ENCODE measurements around the gene XPO5.

GRCh38 chr6:43521836-43522235 lies 54.0 kb downstream of the XPO5 start:
- TF ChIP-seq, protein P1, sequence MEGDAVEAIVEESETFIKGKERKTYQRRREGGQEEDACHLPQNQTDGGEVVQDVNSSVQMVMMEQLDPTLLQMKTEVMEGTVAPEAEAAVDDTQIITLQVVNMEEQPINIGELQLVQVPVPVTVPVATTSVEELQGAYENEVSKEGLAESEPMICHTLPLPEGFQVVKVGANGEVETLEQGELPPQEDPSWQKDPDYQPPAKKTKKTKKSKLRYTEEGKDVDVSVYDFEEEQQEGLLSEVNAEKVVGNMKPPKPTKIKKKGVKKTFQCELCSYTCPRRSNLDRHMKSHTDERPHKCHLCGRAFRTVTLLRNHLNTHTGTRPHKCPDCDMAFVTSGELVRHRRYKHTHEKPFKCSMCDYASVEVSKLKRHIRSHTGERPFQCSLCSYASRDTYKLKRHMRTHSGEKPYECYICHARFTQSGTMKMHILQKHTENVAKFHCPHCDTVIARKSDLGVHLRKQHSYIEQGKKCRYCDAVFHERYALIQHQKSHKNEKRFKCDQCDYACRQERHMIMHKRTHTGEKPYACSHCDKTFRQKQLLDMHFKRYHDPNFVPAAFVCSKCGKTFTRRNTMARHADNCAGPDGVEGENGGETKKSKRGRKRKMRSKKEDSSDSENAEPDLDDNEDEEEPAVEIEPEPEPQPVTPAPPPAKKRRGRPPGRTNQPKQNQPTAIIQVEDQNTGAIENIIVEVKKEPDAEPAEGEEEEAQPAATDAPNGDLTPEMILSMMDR (optimal IDR thresholded peaks at IDR 0.05 in 1 of 3, IDR thresholded peaks at IDR 0.05 in 1 of 3, conservative IDR thresholded peaks at IDR 0.05 in 1 of 3; ENCODE audit: extremely low read depth in 1 of 3, insufficient read depth in 2 of 3, low read length in 3 of 3), result no peak
- TF ChIP-seq EZH2 (IDR thresholded peaks at IDR 0.05; ENCODE audit: low read length), result no peak
